Upper lobe of right lung (tissue), 1 donor: Measurements from ENCODE around the gene CDH10. TPM values are rescaled to one million over a fixed set of nuclear protein-coding genes. Genes with fewer than 3 reads are reported as not detected.

Source experiments
- ATAC-seq: fragments of 200-7000 bp; cut with Tn5 transposase; one replicate; pipeline ENCODE4 v1.9.1; 2020; ENCODE audit warnings: mild to moderate bottlenecking, moderate library complexity
- DNase-seq: peaks from one replicate; pipeline ENCODE4 v3.0.0-alpha.2; 2020
- H3K27ac ChIP-seq: fragments of 200-600 bp; one replicate; pipeline ENCODE4 v1.8.0; 2022
- H3K27me3 ChIP-seq: fragments of 200-600 bp; one replicate; pipeline ENCODE4 v1.8.0; 2022; ENCODE audit warnings: mild to moderate bottlenecking
- H3K36me3 ChIP-seq: fragments of 200-600 bp; one replicate; pipeline ENCODE4 v1.8.0; 2022
- H3K4me1 ChIP-seq: fragments of 200-600 bp; one replicate; pipeline ENCODE4 v1.8.0; 2022
- H3K4me3 ChIP-seq: fragments of 200-600 bp; one replicate; pipeline ENCODE4 v1.8.0; 2022; ENCODE audit warnings: mild to moderate bottlenecking
- H3K9me3 ChIP-seq: fragments of 200-600 bp; one replicate; pipeline ENCODE4 v1.8.0; 2022
- intact Hi-C: fragments of 100-400 bp; cut with DNase I; formaldehyde crosslinking; loops from one replicate; pipeline ENCODE4 v1.11.0; 2022
- long read RNA-seq: library from polyadenylated mRNA; unstranded; transcript quantifications from one replicate; pipeline ENCODE4 v2.0.0, GENCODE V29; 2021
- total RNA-seq: library from RNA; stranded (reverse); fragmentation: NEBNext Ultra II Directional; extraction: Animal tissue kit (Norgen Biotek cat#: 25700); gene quantifications from one replicate; pipeline ENCODE4 v1.2.1, GENCODE V29; 2021
- TF ChIP-seq, protein P1 (sequence below): fragments of 200-600 bp; IDR thresholded peaks from one replicate; pipeline ENCODE4 v1.8.0; 2022; ENCODE audit warnings: antibody characterized with exemption
- donor health status: DM: no; HTN: yes; CAD: no; lungs with severe emphysema.

Gene CDH10
- total RNA-seq, result not detected
- long read RNA-seq, result 0 reads

GRCh38 chr5:24644761-24645160 lies at the start of gene CDH10:
Gene CDH10, minus strand, starts transcription at chr5:24644978. Its CDS starts 51,488 bp downstream, at chr5:24593490.
- H3K27ac ChIP-seq, result no peak within 1 kb of the TSS
- intact Hi-C loops, result no loop called here
- peak within 1 kb of the TSS; percentile 13 for H3K4me3 ChIP-seq

DNA sequence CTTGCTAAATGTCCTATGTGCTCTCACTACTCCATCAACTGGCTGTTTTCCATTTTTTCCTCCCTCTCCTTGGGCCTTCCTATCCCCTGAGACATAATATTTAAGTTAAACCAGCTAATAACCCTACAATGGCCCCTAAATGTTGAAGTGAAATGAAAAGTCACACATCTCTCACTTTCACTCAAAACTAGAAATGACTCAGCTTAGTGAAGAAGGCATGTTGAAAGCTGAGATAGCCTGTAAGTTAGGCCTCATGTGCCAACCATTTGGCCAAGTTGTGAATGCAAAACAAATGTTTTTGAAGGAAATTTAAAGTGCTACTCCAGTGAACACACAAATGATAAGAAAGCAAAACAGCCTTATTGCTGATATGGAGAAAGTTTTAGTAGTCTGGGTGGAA lies 48.8 kb upstream of the CDH10 start:
- TF ChIP-seq, protein P1, sequence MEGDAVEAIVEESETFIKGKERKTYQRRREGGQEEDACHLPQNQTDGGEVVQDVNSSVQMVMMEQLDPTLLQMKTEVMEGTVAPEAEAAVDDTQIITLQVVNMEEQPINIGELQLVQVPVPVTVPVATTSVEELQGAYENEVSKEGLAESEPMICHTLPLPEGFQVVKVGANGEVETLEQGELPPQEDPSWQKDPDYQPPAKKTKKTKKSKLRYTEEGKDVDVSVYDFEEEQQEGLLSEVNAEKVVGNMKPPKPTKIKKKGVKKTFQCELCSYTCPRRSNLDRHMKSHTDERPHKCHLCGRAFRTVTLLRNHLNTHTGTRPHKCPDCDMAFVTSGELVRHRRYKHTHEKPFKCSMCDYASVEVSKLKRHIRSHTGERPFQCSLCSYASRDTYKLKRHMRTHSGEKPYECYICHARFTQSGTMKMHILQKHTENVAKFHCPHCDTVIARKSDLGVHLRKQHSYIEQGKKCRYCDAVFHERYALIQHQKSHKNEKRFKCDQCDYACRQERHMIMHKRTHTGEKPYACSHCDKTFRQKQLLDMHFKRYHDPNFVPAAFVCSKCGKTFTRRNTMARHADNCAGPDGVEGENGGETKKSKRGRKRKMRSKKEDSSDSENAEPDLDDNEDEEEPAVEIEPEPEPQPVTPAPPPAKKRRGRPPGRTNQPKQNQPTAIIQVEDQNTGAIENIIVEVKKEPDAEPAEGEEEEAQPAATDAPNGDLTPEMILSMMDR, result no peak
- Histone ChIP-seq H3K36me3 (no peaks in the 10 kb centered on the region), H3K9me3 (no peaks in the 10 kb centered on the region), H3K4me1 (no peaks in the 10 kb centered on the region), H3K27me3 (no peaks in the 10 kb centered on the region), H3K27ac (no peak overlapping the region), H3K4me3 (no peak overlapping the region)
- no peak for ATAC-seq
- intact Hi-C loops, result no loop called here
- DNase-seq, result no peak

More at GRCh38 chr5:24644761-24645160, at the start of gene CDH10:
- DNase-seq (no peak), ATAC-seq (no peak)
- Histone ChIP-seq H3K9me3 (no peaks in the 10 kb centered on the region), H3K27me3 (peaks cover 14% of the 10 kb centered on the region), H3K36me3 (no peaks in the 10 kb centered on the region), H3K4me1 (no peaks in the 10 kb centered on the region)
- TF ChIP-seq, protein P1, result no peak

- no peak for DNase-seq
- Histone ChIP-seq H3K27ac (no peak overlapping the region), H3K27me3 (no peaks in the 10 kb centered on the region), H3K4me1 (no peaks in the 10 kb centered on the region), H3K36me3 (no peaks in the 10 kb centered on the region), H3K9me3 (no peaks in the 10 kb centered on the region), H3K4me3 (no peak overlapping the region)
- no peak for ATAC-seq
- TF ChIP-seq, protein P1, result no peak
- intact Hi-C loops, result no loop called here
Observed at GRCh38 chr5:24691074-24691473, 46.3 kb upstream of the CDH10 start.

GRCh38 chr5:24681106-24681505 lies 36.3 kb upstream of the CDH10 start:
- ATAC-seq (no peak), DNase-seq (no peak)
- Histone ChIP-seq H3K9me3 (no peaks in the 10 kb centered on the region), H3K4me3 (no peak overlapping the region), H3K36me3 (no peaks in the 10 kb centered on the region), H3K27ac (no peak overlapping the region), H3K27me3 (no peaks in the 10 kb centered on the region), H3K4me1 (no peaks in the 10 kb centered on the region)
- TF ChIP-seq, protein P1, result no peak
- intact Hi-C loops, result no loop called here

DNA sequence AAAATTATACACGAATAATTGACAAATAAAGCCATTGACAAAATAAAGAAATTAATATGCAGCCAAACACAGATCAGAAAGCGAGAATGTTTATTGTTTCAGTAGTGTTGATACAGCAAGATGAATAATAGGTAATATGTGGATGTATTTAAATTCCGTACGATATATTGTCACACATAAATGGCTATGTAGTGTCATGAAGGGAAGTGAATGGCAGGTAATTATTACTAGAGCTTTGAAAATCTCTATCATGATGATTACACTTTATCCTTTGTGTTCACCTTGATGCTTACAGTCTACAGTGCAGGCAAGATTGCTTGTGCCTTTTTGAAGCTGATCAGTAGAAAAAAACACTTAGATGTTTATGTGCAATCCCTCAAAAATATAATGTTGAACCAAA lies 23.3 kb upstream of the CDH10 start:
- Histone ChIP-seq H3K4me1 (no peaks in the 10 kb centered on the region), H3K4me3 (no peak overlapping the region), H3K36me3 (no peaks in the 10 kb centered on the region), H3K27ac (no peak overlapping the region), H3K27me3 (no peaks in the 10 kb centered on the region), H3K9me3 (no peaks in the 10 kb centered on the region)
- TF ChIP-seq, protein P1, result no peak
- intact Hi-C loops, result no loop called here
- ATAC-seq (no peak), DNase-seq (no peak)

GRCh38 chr5:24649531-24649930 lies 4.8 kb upstream of the CDH10 start:
- TF ChIP-seq, protein P1, result no peak
- no peaks in the 10 kb centered on the region for H3K4me1 ChIP-seq
- DNase-seq, result no peak

More at GRCh38 chr5:24649531-24649930, 4.8 kb upstream of the CDH10 start:
- Histone ChIP-seq H3K9me3 (no peaks in the 10 kb centered on the region), H3K36me3 (no peaks in the 10 kb centered on the region), H3K27ac (no peak overlapping the region), H3K4me3 (no peak overlapping the region), H3K27me3 (peaks cover 12% of the 10 kb centered on the region)
- ATAC-seq, result no peak
- intact Hi-C loops, result no loop called here
